Neural cell (in vitro differentiated cells): ENCODE data around the gene SRP68. TPM values are rescaled to one million over a fixed set of nuclear protein-coding genes. Genes with fewer than 3 reads are reported as not detected.

ENCODE experiments used
- H2AFZ ChIP-seq: fragments of 200-600, 300-800 bp; sonication (generic), shearing (Covaris generic); 2 replicates; pipeline ENCODE4 v1.6.0; 2014; ENCODE audit warnings: low read depth, mild to moderate bottlenecking, antibody characterized with exemption, low read length, moderate library complexity
- H3F3A ChIP-seq: fragments of 200-600 bp; shearing (Covaris generic); 2 replicates; pipeline ENCODE4 v1.6.1; 2016; ENCODE audit warnings: mild to moderate bottlenecking, moderate library complexity, mixed read lengths, antibody characterized with exemption, low read length; ENCODE audit not compliant: insufficient read depth, poor library complexity, severe bottlenecking
- H3K27ac ChIP-seq: fragments of 200-600, 300-800 bp; sonication (generic), shearing (Covaris generic); 2 replicates; pipeline ENCODE4 v1.5.1; 2014; ENCODE audit warnings: mild to moderate bottlenecking, low read length, moderate library complexity
- H3K27me3 ChIP-seq: fragments of 300-800, 200-600 bp; sonication (generic), shearing (Covaris generic); 2 replicates; pipeline ENCODE4 v1.6.0; 2014; ENCODE audit warnings: mild to moderate bottlenecking, low read depth, low read length, moderate library complexity; ENCODE audit not compliant: insufficient read depth
- H3K36me3 ChIP-seq: fragments of 300-800, 200-600 bp; sonication (generic), shearing (Covaris generic); 2 replicates; pipeline ENCODE4 v1.5.1; 2014; ENCODE audit warnings: mild to moderate bottlenecking, antibody characterized with exemption, low read length, moderate library complexity; ENCODE audit not compliant: insufficient read depth
- H3K4me2 ChIP-seq: fragments of 300-800, 200-600 bp; sonication (generic), shearing (Covaris generic); 2 replicates; pipeline ENCODE4 v1.6.0; 2014; ENCODE audit warnings: mild to moderate bottlenecking, low read length
- H3K4me3 ChIP-seq: fragments of 300-800, 200-600 bp; sonication (generic), shearing (Covaris generic); 2 replicates; pipeline ENCODE4 v1.5.1; 2014; ENCODE audit warnings: mild to moderate bottlenecking, low read length, moderate library complexity
- H3K79me2 ChIP-seq: fragments of 200-600 bp; shearing (Covaris generic); replicated peaks from 2 replicates; pipeline ENCODE4 v1.6.0; 2014; ENCODE audit warnings: mild to moderate bottlenecking, low read length, moderate library complexity; ENCODE audit not compliant: insufficient read depth
- H3K9ac ChIP-seq: fragments of 300-800, 200-600 bp; sonication (generic), shearing (Covaris generic); 2 replicates; pipeline ENCODE4 v1.6.1; 2016; ENCODE audit warnings: mild to moderate bottlenecking, low read length, mixed read lengths
- H3K9me2 ChIP-seq: fragments of 200-600 bp; shearing (Covaris generic); 2 replicates; pipeline ENCODE4 v1.6.1; 2016; ENCODE audit warnings: mild to moderate bottlenecking, low read length, mixed read lengths; ENCODE audit not compliant: insufficient read depth
- H3K9me3 ChIP-seq: fragments of 200-600, 300-800 bp; sonication (generic), shearing (Covaris generic); 2 replicates; pipeline ENCODE4 v1.6.1; 2016; ENCODE audit warnings: mild to moderate bottlenecking, mixed run types, low read length, moderate library complexity, mixed read lengths
- H4K20me1 ChIP-seq: fragments of 200-600 bp; shearing (Covaris generic); 2 replicates; pipeline ENCODE4 v1.6.1; 2016; ENCODE audit warnings: mild to moderate bottlenecking, mixed run types; ENCODE audit not compliant: insufficient read depth
- EP300 ChIP-seq: fragments of 450-650 bp; conservative IDR thresholded peaks from 2 replicates; pipeline ENCODE4 v1.6.1; 2014; ENCODE audit warnings: antibody characterized with exemption, mild to moderate bottlenecking, moderate library complexity; ENCODE audit not compliant: poor library complexity, severe bottlenecking
- EZH2 ChIP-seq: fragments of 200-600, 300-800 bp; shearing (Covaris generic), sonication (generic); IDR thresholded peaks from 2 replicates; pipeline ENCODE4 v1.6.1; 2014; ENCODE audit warnings: antibody characterized with exemption, low read length, borderline replicate concordance, mild to moderate bottlenecking; ENCODE audit not compliant: insufficient read depth, poor library complexity, severe bottlenecking
- MXI1 ChIP-seq: fragments of 450-650 bp; conservative IDR thresholded peaks from 2 replicates; pipeline ENCODE4 v1.6.1; 2014; ENCODE audit warnings: antibody characterized with exemption, mild to moderate bottlenecking; ENCODE audit not compliant: poor library complexity, severe bottlenecking
- POLR2AphosphoS5 ChIP-seq: IDR thresholded peaks from 2 replicates; pipeline ENCODE4 v1.6.1; 2012
- RAD21 ChIP-seq: fragments of 450-650 bp; conservative IDR thresholded peaks from 2 replicates; pipeline ENCODE4 v1.6.1; 2014; ENCODE audit warnings: antibody characterized with exemption, mild to moderate bottlenecking, moderate library complexity
- SMC3 ChIP-seq: fragments of 450-650 bp; conservative IDR thresholded peaks from 2 replicates; pipeline ENCODE4 v1.6.1; 2014; ENCODE audit warnings: antibody characterized with exemption, mild to moderate bottlenecking, moderate library complexity; ENCODE audit not compliant: poor library complexity
- TAF1 ChIP-seq: IDR thresholded peaks from 2 replicates; pipeline ENCODE4 v1.6.1; 2012; ENCODE audit warnings: low read depth
- polyA plus RNA-seq: library from polyadenylated mRNA; depleted of rRNA; stranded (reverse); fragments of >200 nt; gene quantifications from 2 replicates; pipeline ENCODE4 v1.2.3, GENCODE V29; 2014
- TF ChIP-seq, protein P1 (sequence below): fragments of 450-650 bp; IDR thresholded peaks from 2 replicates; pipeline ENCODE4 v1.5.1; 2014; ENCODE audit warnings: antibody characterized with exemption, mild to moderate bottlenecking, moderate library complexity; ENCODE audit not compliant: poor library complexity, severe bottlenecking
- TF ChIP-seq, protein P2 (sequence below): IDR thresholded peaks from 2 replicates; pipeline ENCODE4 v1.6.1; 2012; ENCODE audit warnings: borderline replicate concordance

SRP68 gene
- polyA plus RNA-seq, 1 donor from 2014 or later: 26.3 TPM

DNA sequence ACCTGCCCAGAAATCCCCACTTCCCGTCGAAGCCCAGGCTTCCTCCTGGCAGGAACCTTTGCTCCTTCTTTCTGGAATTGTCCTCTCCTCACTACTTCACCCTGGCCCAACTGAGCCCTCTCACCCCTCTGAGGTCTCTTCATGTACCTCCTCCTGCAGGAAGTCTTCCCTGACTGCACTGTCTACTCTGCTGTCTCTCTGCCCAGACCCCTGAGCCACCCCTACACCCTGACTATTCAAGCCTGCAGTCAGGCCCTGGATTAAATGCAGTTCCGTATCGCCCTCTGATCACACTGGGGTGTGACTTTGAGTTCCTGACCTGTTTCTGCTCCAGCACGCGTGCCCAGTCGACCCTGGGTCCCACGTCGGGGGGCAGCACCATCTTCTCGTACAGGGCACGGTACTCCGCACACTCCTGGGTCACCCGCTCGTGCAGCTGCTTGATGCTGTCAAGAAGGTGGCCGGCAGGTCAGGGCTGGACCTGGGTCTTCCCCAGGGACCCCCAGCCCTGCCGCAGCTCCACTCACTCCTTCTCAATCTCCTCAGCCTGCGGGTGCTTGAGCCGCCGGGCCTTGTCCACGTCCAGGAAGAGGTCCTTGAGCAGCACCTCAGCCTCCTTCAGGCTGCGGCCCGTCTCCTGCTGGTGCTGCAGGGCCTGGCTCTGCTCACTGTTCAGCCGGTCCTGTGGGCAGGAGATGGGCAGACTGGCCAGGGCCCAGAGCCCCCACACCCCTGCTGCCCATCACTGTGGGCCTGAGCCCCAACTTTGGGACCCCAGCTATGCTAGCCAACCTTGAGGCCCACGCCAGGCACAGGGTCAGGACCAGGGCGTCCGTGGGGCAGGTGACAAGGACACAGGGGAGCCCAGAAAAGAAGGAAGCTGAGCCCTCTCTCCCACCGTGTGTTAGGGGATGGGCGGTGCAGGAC, 49.1 kb downstream of the SRP68 start:
- H3F3A ChIP-seq: no peaks in the 10 kb centered on the region
- H3K9me2 ChIP-seq: no peaks in the 10 kb centered on the region
- no peak overlapping the region for H2AFZ ChIP-seq
- H4K20me1 ChIP-seq: no peaks in the 10 kb centered on the region
- H3K9ac ChIP-seq: no peak overlapping the region
- H3K27ac ChIP-seq: no peak overlapping the region
- H3K4me2 ChIP-seq: no peak overlapping the region
- TF ChIP-seq POLR2AphosphoS5 (no peak), EP300 (no peak), RAD21 (no peak), EZH2 (no peak), SMC3 (no peak), MXI1 (no peak), TAF1 (no peak)
- TF ChIP-seq, protein P1, sequence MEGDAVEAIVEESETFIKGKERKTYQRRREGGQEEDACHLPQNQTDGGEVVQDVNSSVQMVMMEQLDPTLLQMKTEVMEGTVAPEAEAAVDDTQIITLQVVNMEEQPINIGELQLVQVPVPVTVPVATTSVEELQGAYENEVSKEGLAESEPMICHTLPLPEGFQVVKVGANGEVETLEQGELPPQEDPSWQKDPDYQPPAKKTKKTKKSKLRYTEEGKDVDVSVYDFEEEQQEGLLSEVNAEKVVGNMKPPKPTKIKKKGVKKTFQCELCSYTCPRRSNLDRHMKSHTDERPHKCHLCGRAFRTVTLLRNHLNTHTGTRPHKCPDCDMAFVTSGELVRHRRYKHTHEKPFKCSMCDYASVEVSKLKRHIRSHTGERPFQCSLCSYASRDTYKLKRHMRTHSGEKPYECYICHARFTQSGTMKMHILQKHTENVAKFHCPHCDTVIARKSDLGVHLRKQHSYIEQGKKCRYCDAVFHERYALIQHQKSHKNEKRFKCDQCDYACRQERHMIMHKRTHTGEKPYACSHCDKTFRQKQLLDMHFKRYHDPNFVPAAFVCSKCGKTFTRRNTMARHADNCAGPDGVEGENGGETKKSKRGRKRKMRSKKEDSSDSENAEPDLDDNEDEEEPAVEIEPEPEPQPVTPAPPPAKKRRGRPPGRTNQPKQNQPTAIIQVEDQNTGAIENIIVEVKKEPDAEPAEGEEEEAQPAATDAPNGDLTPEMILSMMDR: no peak
- TF ChIP-seq, protein P2, sequence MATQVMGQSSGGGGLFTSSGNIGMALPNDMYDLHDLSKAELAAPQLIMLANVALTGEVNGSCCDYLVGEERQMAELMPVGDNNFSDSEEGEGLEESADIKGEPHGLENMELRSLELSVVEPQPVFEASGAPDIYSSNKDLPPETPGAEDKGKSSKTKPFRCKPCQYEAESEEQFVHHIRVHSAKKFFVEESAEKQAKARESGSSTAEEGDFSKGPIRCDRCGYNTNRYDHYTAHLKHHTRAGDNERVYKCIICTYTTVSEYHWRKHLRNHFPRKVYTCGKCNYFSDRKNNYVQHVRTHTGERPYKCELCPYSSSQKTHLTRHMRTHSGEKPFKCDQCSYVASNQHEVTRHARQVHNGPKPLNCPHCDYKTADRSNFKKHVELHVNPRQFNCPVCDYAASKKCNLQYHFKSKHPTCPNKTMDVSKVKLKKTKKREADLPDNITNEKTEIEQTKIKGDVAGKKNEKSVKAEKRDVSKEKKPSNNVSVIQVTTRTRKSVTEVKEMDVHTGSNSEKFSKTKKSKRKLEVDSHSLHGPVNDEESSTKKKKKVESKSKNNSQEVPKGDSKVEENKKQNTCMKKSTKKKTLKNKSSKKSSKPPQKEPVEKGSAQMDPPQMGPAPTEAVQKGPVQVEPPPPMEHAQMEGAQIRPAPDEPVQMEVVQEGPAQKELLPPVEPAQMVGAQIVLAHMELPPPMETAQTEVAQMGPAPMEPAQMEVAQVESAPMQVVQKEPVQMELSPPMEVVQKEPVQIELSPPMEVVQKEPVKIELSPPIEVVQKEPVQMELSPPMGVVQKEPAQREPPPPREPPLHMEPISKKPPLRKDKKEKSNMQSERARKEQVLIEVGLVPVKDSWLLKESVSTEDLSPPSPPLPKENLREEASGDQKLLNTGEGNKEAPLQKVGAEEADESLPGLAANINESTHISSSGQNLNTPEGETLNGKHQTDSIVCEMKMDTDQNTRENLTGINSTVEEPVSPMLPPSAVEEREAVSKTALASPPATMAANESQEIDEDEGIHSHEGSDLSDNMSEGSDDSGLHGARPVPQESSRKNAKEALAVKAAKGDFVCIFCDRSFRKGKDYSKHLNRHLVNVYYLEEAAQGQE: no peak
- H3K36me3 ChIP-seq: no peaks in the 10 kb centered on the region
- H3K27me3 ChIP-seq: no peaks in the 10 kb centered on the region
- H3K79me2 ChIP-seq: no peaks in the 10 kb centered on the region
- no peaks in the 10 kb centered on the region for H3K9me3 ChIP-seq
- H3K4me3 ChIP-seq: no peak overlapping the region

GRCh38 chr17:76022285-76022684, 50.0 kb downstream of the SRP68 start:
- no peaks in the 10 kb centered on the region for H3K36me3 ChIP-seq
- no peaks in the 10 kb centered on the region for H4K20me1 ChIP-seq
- no peaks in the 10 kb centered on the region for H3K9me2 ChIP-seq
- no peak overlapping the region for H3K27ac ChIP-seq
- H3K9ac ChIP-seq: no peak overlapping the region
- H3F3A ChIP-seq: no peaks in the 10 kb centered on the region
- no peak overlapping the region for H3K4me3 ChIP-seq
- H2AFZ ChIP-seq: no peak overlapping the region
- H3K9me3 ChIP-seq: no peaks in the 10 kb centered on the region
- no peak overlapping the region for H3K4me2 ChIP-seq
- H3K79me2 ChIP-seq: no peaks in the 10 kb centered on the region
- no peaks in the 10 kb centered on the region for H3K27me3 ChIP-seq
- TF ChIP-seq, protein P2: no peak
- TF ChIP-seq POLR2AphosphoS5: no peak
- no peak for TF ChIP-seq SMC3
- TF ChIP-seq EP300: no peak
